Kidney epithelial cell (primary cell): Measurements from ENCODE around the gene PLIN4. TPM values are rescaled to one million over a fixed set of nuclear protein-coding genes. Genes with fewer than 3 reads are reported as not detected.

Experiments used
- DNase-seq: peaks from one replicate; pipeline ENCODE4 v3.0.0-alpha.2; 2010; ENCODE audit warnings: low read depth
- H3K27me3 ChIP-seq: 2 replicates; pipeline ENCODE4 v1.6.0; 2011; ENCODE audit warnings: low read length; ENCODE audit not compliant: control insufficient read depth, insufficient read depth
- H3K36me3 ChIP-seq: 2 replicates; pipeline ENCODE4 v1.5.1; 2011; ENCODE audit warnings: low read length; ENCODE audit not compliant: control insufficient read depth, insufficient read depth
- H3K4me3 ChIP-seq: 2 replicates; pipeline ENCODE4 v1.5.1; 2011; ENCODE audit warnings: low read depth, mild to moderate bottlenecking, control low read depth, low read length
- CTCF ChIP-seq: IDR thresholded peaks from 2 replicates; pipeline ENCODE4 v1.5.1; 2011; ENCODE audit warnings: mild to moderate bottlenecking, moderate library complexity, low read length, control low read depth, inconsistent platforms; ENCODE audit not compliant: insufficient read depth, poor library complexity, severe bottlenecking
- total RNA-seq: library from RNA; depleted of rRNA; stranded (reverse); fragments of >200 nt; gene quantifications from 2 replicates; pipeline ENCODE4 v1.2.3, GENCODE V29; 2015

Gene PLIN4
- total RNA-seq, 1 donor from 2014 or later = 0.04 TPM

GRCh38 chr19:4457654-4458395 is 60.5 kb downstream of the PLIN4 start, which contains the start of gene UBXN6:
Gene UBXN6, minus strand, starts transcription at chr19:4457794. Its CDS starts 97 bp downstream, at chr19:4457697.
- no peak for TF ChIP-seq CTCF
- Histone ChIP-seq H3K4me3 (peak within 1 kb of the TSS; percentile 65), H3K27me3 (no peaks in the 10 kb centered on the region), H3K36me3 (no peaks in the 10 kb centered on the region)
- DNase-seq = peak; percentile 94

GRCh38 chr19:4456843-4457653 is 61.2 kb downstream of the PLIN4 start:
- H3K4me3 ChIP-seq = peak overlapping the region; percentile 65
- H3K36me3 ChIP-seq = no peaks in the 10 kb centered on the region
- DNase-seq = no peak
- H3K27me3 ChIP-seq = no peaks in the 10 kb centered on the region
- TF ChIP-seq CTCF = no peak

- TF ChIP-seq CTCF = no peak
Observed at GRCh38 chr19:4456476-4456842, 61.8 kb downstream of the PLIN4 start.

GRCh38 chr19:4455719-4456475 is 62.4 kb downstream of the PLIN4 start:
- H3K36me3 ChIP-seq = no peaks in the 10 kb centered on the region
- TF ChIP-seq CTCF = peak; percentile 41
- H3K4me3 ChIP-seq = peak overlapping the region; percentile 65
- no peaks in the 10 kb centered on the region for H3K27me3 ChIP-seq
- DNase-seq = peak; percentile 77

More at GRCh38 chr19:4456476-4456842, 61.8 kb downstream of the PLIN4 start:
- no peaks in the 10 kb centered on the region for H3K36me3 ChIP-seq
- H3K4me3 ChIP-seq = peak overlapping the region; percentile 65
- no peak for DNase-seq
- H3K27me3 ChIP-seq = no peaks in the 10 kb centered on the region

- no peak for DNase-seq
- Histone ChIP-seq H3K4me3 (peak overlapping the region; percentile 3), H3K27me3 (no peaks in the 10 kb centered on the region), H3K36me3 (no peaks in the 10 kb centered on the region)
- TF ChIP-seq CTCF = no peak
Observed at GRCh38 chr19:4454747-4455718, 63.3 kb downstream of the PLIN4 start.
